ENCODE measurements around the gene MYH16.
"Not testable (repeated sequence)": the region's sequence is repeated elsewhere in the genome, so short reads cannot be mapped to it uniquely, and the experiment has no call there.

GRCh38 chr7:99290148-99290547, 17.5 kb downstream of the MYH16 start:
- TF ChIP-seq EZH2 (IDR thresholded peaks at IDR 0.05; ENCODE audit: insufficient read depth, poor library complexity, severe bottlenecking); EZH2phosphoT487 (IDR thresholded peaks at IDR 0.05; ENCODE audit: insufficient read depth, low read depth): not testable (repeated sequence)

Data from GM23248 (cell line).